Placental epithelial cell (primary cell): ENCODE data around the gene RPL18A. TPM values are rescaled to one million over a fixed set of nuclear protein-coding genes. Genes with fewer than 3 reads are reported as not detected.

Experiments
- small RNA-seq: library from RNA; depleted of rRNA; stranded (forward); fragments of <200 nt; gene quantifications from one replicate; pipeline ENCODE3, GENCODE V24; 2012
- total RNA-seq: library from RNA; depleted of rRNA; stranded (reverse); fragments of >200 nt; gene quantifications from 2 replicates; pipeline ENCODE4 v1.2.3, GENCODE V29; 2012

RPL18A gene
- total RNA-seq = 1,286 and 1,916 TPM in 2 replicates

DNA sequence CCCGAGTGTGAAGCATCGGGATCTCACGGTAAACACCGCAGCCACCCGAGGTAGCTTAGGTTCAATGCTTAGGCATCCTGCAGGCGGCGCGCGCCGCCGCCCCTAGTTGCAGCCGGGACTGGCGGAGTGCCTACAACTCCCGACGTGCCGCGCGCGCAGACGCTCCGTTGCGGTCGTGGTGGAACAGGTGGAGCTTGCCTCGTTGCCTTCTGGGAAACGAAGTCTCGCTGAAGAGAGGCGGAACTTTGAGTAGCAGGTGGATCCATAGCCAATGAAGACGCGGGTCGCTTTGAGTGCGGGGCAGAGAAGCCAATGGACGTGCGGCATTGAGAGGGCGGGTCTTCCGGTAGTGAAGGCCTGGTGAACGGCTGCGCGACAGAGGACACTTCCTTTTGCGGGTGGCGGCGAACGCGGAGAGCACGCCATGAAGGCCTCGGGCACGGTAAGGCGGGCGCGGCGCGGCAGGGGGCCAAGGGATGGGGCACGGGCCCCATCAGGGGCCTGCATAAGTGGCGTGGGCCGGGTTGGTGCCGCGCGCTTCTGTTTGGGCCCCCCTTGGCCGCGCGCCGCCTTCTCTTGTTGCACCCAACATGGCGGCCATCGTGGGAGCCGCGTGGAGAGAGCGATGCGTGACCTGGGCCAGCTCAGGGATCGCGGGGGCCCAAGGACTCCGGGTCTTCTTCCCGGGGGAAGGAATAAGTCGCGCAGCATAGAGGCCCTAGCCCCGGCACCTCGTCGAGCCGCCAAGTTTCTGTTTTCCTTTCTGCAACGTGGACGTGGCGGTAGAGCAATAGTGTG is at the start of gene RPL18A:
Gene RPL18A, plus strand, starts transcription at position 378 of the 798 bp plus-strand sequence. Its CDS starts 47 bp downstream, at position 425.

DNA sequence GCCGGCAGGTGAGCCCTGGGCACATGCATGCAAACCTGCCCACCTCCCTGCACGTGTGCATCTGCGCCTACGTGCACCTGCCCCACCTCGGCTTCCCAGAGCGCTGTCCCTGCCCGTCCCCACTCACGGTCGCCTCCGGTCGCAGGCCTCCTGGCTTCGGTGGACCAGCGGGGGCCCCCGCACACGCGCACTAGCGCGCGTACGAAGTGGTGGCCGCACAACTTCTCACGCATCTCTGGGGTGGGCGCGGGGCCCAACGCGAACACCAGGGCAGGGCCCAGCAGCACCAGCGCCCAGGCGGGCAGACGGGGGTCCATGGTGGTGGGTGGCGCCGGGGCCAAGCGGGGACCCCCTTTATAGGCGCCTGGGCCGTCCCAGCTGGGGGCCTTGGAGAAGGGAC is 38.5 kb upstream of the RPL18A start, which contains the start of gene INSL3:
Gene INSL3, minus strand, starts transcription at position 330 of the 400 bp plus-strand sequence. Its CDS starts 13 bp downstream, at position 317.

DNA sequence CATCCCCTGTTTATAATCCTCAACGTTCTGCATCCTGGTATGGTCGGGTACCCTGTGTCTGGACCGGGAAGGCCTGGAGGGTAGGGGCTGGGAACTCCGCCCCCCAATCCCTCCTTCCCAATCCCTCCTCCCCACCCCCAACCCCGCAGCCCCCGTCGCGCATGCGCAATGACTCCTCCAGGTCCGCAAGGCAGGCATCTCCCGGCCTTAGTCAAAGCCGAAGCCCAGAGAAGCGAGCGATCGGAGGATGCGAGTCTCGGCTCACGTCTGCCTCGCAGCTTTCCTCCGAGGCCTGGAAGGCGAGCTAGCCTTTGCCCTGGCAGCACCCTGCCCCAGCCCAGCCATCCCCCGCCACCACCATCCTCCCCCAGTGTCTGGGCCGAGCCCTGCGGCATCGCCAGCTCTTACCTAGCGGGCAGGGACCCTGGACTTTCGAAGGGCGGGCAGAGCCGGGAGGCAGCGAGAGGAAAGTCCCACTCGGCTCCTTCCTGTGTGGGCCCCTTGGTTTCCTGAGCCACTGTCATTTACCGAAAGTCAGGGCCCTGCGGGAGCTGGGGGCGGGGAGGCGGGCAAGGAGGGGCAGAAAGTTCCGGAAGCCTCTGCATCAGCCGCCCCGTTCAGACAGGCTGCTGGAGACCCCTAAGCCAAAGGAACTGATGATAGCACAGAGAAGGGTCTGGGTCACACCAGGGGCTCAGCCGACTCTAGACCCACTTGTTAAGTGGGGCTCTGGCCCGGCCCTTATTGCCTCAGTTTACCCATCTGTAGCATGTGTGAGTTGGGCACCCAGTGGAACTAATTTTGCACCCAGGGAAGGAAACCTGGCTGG is 12.0 kb upstream of the RPL18A start, which contains the start of gene JAK3:
Gene JAK3, minus strand, starts transcription at position 445 of the 829 bp plus-strand sequence. CDS start 3,565 bp downstream, outside the sequence.

DNA sequence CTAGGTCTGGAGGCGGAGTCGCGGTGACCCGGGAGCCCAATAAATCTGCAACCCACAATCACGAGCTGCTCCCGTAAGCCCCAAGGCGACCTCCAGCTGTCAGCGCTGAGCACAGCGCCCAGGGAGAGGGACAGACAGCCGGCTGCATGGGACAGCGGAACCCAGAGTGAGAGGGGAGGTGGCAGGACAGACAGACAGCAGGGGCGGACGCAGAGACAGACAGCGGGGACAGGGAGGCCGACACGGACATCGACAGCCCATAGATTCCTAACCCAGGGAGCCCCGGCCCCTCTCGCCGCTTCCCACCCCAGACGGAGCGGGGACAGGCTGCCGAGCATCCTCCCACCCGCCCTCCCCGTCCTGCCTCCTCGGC is 12.2 kb downstream of the RPL18A start, which contains the start of gene SLC5A5:
Gene SLC5A5, plus strand, starts transcription at position 68 of the 373 bp plus-strand sequence. CDS start 375 bp downstream, outside the sequence.

Small RNAs within 50 kb of the gene (small RNA-seq; reads per million reads assigned to genes)
- not detected for gene SNORA68

Other genes starting within 250 kb of the RPL18A start
- gene UNC13A, start 171.6 kb upstream of the RPL18A start, total RNA-seq = 0.11 and 0.39 TPM in 2 replicates
- 14.1 and 16.2 TPM in 2 replicates for gene MAP1S, start 140.4 kb upstream of the RPL18A start, total RNA-seq
- 1.6 and 2.0 TPM in 2 replicates for gene FCHO1, start 108.4 kb upstream of the RPL18A start, total RNA-seq
- 7.1 and 10.4 TPM in 2 replicates for gene B3GNT3, start 64.8 kb upstream of the RPL18A start, total RNA-seq
- gene INSL3, start 38.4 kb upstream of the RPL18A start, total RNA-seq = 0.22 TPM in 1 of 2 replicates, not detected in the other
- gene JAK3, start 11.9 kb upstream of the RPL18A start, total RNA-seq = 6.0 and 10.6 TPM in 2 replicates
- gene SLC5A5, start 12.0 kb downstream of the RPL18A start, total RNA-seq = under 0.01 TPM in 1 of 2 replicates, not detected in the other
- 16.9 and 44.1 TPM in 2 replicates for gene CCDC124, start 73.1 kb downstream of the RPL18A start, total RNA-seq
- gene KCNN1, start 107.2 kb downstream of the RPL18A start, total RNA-seq = not detected in 2 replicates
- gene ARRDC2, start 148.3 kb downstream of the RPL18A start, total RNA-seq = 6.8 and 9.0 TPM in 2 replicates
- gene IL12RB1, start 227.0 kb downstream of the RPL18A start, total RNA-seq = not detected in 2 replicates
- gene MAST3, start 237.9 kb downstream of the RPL18A start, total RNA-seq = 1.6 TPM in 2 replicates